ENCODE measurements around the gene ZBTB37.
A peak's percentile ranks its signal among the peaks of the same experiment; 100 is the strongest.

The ZBTB37 gene

GRCh38 chr1:173900427-173900826, 32.2 kb downstream of the ZBTB37 start:
- ChIA-PET CTCF (no interaction called here), POLR2A (ENCODE audit: low non-redundant PET) (no interaction called here)
- TF ChIP-seq, protein P1, sequence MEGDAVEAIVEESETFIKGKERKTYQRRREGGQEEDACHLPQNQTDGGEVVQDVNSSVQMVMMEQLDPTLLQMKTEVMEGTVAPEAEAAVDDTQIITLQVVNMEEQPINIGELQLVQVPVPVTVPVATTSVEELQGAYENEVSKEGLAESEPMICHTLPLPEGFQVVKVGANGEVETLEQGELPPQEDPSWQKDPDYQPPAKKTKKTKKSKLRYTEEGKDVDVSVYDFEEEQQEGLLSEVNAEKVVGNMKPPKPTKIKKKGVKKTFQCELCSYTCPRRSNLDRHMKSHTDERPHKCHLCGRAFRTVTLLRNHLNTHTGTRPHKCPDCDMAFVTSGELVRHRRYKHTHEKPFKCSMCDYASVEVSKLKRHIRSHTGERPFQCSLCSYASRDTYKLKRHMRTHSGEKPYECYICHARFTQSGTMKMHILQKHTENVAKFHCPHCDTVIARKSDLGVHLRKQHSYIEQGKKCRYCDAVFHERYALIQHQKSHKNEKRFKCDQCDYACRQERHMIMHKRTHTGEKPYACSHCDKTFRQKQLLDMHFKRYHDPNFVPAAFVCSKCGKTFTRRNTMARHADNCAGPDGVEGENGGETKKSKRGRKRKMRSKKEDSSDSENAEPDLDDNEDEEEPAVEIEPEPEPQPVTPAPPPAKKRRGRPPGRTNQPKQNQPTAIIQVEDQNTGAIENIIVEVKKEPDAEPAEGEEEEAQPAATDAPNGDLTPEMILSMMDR (conservative IDR thresholded peaks at IDR 0.05; ENCODE audit: low read depth), result no peak
- DNase-seq (ENCODE audit: low spot score), result no peak
- H3K27ac ChIP-seq, result no peak overlapping the region

DNA sequence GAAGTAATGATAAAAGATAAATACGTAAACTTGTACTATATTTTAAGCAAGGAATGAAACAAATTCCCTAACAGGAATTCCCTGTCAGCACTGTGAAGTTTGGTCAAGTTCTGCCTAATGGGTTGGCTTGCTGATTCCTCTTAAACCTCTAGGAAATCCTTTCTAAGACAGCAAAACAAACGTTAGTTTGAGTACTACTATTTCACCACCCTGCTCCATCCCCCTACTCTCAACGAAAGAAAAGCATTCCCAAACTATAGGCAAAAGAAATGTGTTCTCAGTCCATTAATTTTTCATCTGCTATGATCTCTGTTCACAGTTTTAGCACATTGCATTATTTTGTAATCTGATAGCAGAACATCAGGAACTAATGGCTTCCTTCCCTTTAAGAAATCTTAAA, 32.8 kb downstream of the ZBTB37 start:
- POLR2A ChIA-PET (ENCODE audit: low non-redundant PET), result no interaction called here
- no peak overlapping the region for H3K27ac ChIP-seq
- TF ChIP-seq, protein P1 (conservative IDR thresholded peaks at IDR 0.05; ENCODE audit: low read depth), result no peak
- CTCF ChIA-PET, result no interaction called here
- no peak for DNase-seq (ENCODE audit: low spot score)

GRCh38 chr1:173903827-173904531, 35.8 kb downstream of the ZBTB37 start:
- TF ChIP-seq, protein P1 (conservative IDR thresholded peaks at IDR 0.05; ENCODE audit: low read depth), result no peak
- H3K27ac ChIP-seq, result no peak overlapping the region
- DNase-seq (ENCODE audit: low spot score), result no peak
- ChIA-PET CTCF (no interaction called here), POLR2A (ENCODE audit: low non-redundant PET) (no interaction called here)

DNA sequence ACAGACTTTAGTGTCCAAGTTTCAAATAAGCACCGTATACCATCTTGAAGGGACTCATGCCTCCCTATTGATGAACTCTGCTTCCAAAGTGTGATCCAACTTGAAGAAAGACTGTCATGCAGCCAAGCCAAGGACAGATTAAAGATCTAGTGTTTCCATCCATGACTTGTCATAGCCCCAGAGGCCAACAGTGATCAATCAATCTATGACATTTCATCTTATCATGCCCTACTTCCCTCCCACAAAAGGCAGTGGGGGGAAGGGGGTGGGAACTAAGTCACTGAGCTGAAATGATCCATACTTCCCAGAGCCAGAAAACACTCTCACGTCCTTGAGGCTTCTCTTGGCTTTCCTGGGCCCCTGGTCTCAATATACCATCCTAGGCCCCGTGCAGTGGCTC, 44.9 kb downstream of the ZBTB37 start:
- H3K27ac ChIP-seq, result no peak overlapping the region
- no peak for DNase-seq (ENCODE audit: low spot score)
- CTCF ChIA-PET, result interaction anchor here (0.7 to 1.2 kb wide), 3 partner anchors 44 to 237 kb away, joined by 3 to 6 read pairs (median 5); no protein-coding TSS in a partner anchor
- POLR2A ChIA-PET (ENCODE audit: low non-redundant PET), result no interaction called here
- TF ChIP-seq, protein P1 (conservative IDR thresholded peaks at IDR 0.05; ENCODE audit: low read depth), result no peak

- H3K27ac ChIP-seq, result no peak overlapping the region
- CTCF ChIA-PET, result interaction anchor here (0.6 to 1.2 kb wide), 2 partner anchors 45 to 136 kb away, joined by 3 to 5 read pairs; no protein-coding TSS in a partner anchor
- POLR2A ChIA-PET (ENCODE audit: low non-redundant PET), result no interaction called here
- TF ChIP-seq, protein P1 (conservative IDR thresholded peaks at IDR 0.05; ENCODE audit: low read depth), result peak; percentile 38; the same call in 1 of the 2 replicates
- peak; percentile 29 for DNase-seq (ENCODE audit: low spot score)
Observed at GRCh38 chr1:173914366-173914871, 46.2 kb downstream of the ZBTB37 start.

DNA sequence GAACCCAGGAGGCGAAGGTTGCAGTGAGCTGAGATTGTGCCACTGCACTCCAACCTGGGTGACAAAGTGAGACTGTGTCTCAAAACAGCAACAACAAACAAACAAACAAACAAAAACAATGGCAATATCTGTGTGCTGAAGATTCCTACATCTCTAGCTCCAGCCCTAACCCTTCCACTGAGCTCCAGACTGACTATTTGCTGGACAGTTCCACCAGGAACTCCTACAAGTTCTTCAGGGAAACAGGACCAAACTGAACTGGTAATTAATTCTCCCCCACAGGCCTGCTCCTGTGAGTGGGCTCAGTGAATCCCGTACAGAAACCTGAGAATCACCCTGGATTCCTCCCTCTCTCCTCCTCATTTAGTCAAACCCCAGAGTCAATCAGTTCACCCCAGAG, 47.4 kb downstream of the ZBTB37 start:
- ChIA-PET CTCF (interaction anchor here (1.1 kb wide), 1 partner anchor 16 kb away, joined by 3 read pairs; no protein-coding TSS in a partner anchor), POLR2A (ENCODE audit: low non-redundant PET) (interaction anchor here (0.6 kb wide), 1 partner anchor 532 kb away, joined by 3 read pairs; the partner anchor contains the start of gene GPR52)
- H3K27ac ChIP-seq, result no peak overlapping the region
- DNase-seq (ENCODE audit: low spot score), result no peak
- TF ChIP-seq, protein P1 (conservative IDR thresholded peaks at IDR 0.05; ENCODE audit: low read depth), result no peak

Data from RWPE1 (cell line).